H9 (cell line): Measurements from ENCODE around the gene ADAMTSL3. TPM values are rescaled to one million over a fixed set of nuclear protein-coding genes. Genes with fewer than 3 reads are reported as not detected.

ENCODE experiments used
- DNase-seq: peaks from one replicate; pipeline ENCODE4 v3.0.0-alpha.2; 2017
- H2AFZ ChIP-seq: one replicate; pipeline ENCODE4 v1.6.1; 2013; ENCODE audit warnings: mild to moderate bottlenecking, low read length, control low read depth, moderate library complexity
- H2AK5ac ChIP-seq: 2 replicates; pipeline ENCODE4 v1.6.1; 2013; ENCODE audit warnings: low read length, control low read depth, mixed read lengths; ENCODE audit not compliant: insufficient read length
- H2BK120ac ChIP-seq: one replicate; pipeline ENCODE4 v1.6.1; 2013; ENCODE audit warnings: low read depth, mild to moderate bottlenecking, low read length, control low read depth, inconsistent platforms; ENCODE audit not compliant: poor library complexity, severe bottlenecking
- H2BK12ac ChIP-seq: 2 replicates; pipeline ENCODE4 v1.6.1; 2013; ENCODE audit warnings: low read length, control low read depth, mixed read lengths, low read depth; ENCODE audit not compliant: insufficient read length
- H2BK15ac ChIP-seq: 2 replicates; pipeline ENCODE4 v1.6.1; 2013; ENCODE audit warnings: low read depth, low read length, control low read depth
- H2BK20ac ChIP-seq: one replicate; pipeline ENCODE4 v1.6.1; 2013; ENCODE audit warnings: low read depth, mild to moderate bottlenecking, low read length, control low read depth, inconsistent platforms; ENCODE audit not compliant: poor library complexity, severe bottlenecking
- H2BK5ac ChIP-seq: 2 replicates; pipeline ENCODE4 v1.6.1; 2013; ENCODE audit warnings: low read length, control low read depth, mixed read lengths; ENCODE audit not compliant: insufficient read length
- H3K14ac ChIP-seq: 2 replicates; pipeline ENCODE4 v1.6.1; 2013; ENCODE audit warnings: low read length, control low read depth; ENCODE audit not compliant: insufficient read depth
- H3K18ac ChIP-seq: 2 replicates; pipeline ENCODE4 v1.6.1; 2013; ENCODE audit warnings: low read depth, mild to moderate bottlenecking, mixed read lengths, low read length, control low read depth; ENCODE audit not compliant: insufficient read length
- H3K23ac ChIP-seq: 2 replicates; pipeline ENCODE4 v1.6.1; 2013; ENCODE audit warnings: low read length, control low read depth, mixed read lengths, low read depth; ENCODE audit not compliant: insufficient read length
- H3K23me2 ChIP-seq: 2 replicates; pipeline ENCODE4 v1.6.1; 2013; ENCODE audit warnings: low read depth, mild to moderate bottlenecking, mixed read lengths, low read length, control low read depth; ENCODE audit not compliant: insufficient read length, poor library complexity, severe bottlenecking
- H3K27ac ChIP-seq: 2 replicates; pipeline ENCODE4 v1.5.1; 2013; ENCODE audit warnings: low read length, control low read depth, mixed read lengths, low read depth; ENCODE audit not compliant: insufficient read length
- H3K27me3 ChIP-seq: 2 replicates; pipeline ENCODE4 v1.6.1; 2013; ENCODE audit warnings: low read length, control low read depth, inconsistent platforms; ENCODE audit not compliant: insufficient read depth
- H3K4ac ChIP-seq: 2 replicates; pipeline ENCODE4 v1.6.1; 2013; ENCODE audit warnings: low read depth, mild to moderate bottlenecking, control low read depth, inconsistent platforms, low read length, moderate library complexity
- H3K4me1 ChIP-seq: 2 replicates; pipeline ENCODE4 v1.6.1; 2013; ENCODE audit warnings: low read length, control low read depth, inconsistent platforms; ENCODE audit not compliant: insufficient read depth
- H3K4me2 ChIP-seq: 2 replicates; pipeline ENCODE4 v1.6.1; 2013; ENCODE audit warnings: low read length, control low read depth, mixed read lengths; ENCODE audit not compliant: insufficient read length, insufficient read depth
- H3K56ac ChIP-seq: 2 replicates; pipeline ENCODE4 v1.6.1; 2013; ENCODE audit warnings: low read depth, mild to moderate bottlenecking, mixed read lengths, low read length, control low read depth; ENCODE audit not compliant: insufficient read length
- H3K79me1 ChIP-seq: 2 replicates; pipeline ENCODE4 v1.6.1; 2013; ENCODE audit warnings: low read depth, mild to moderate bottlenecking, moderate library complexity, low read length, control low read depth, inconsistent platforms; ENCODE audit not compliant: insufficient read depth, poor library complexity, severe bottlenecking
- H3K79me2 ChIP-seq: 2 replicates; pipeline ENCODE4 v1.6.1; 2013; ENCODE audit warnings: low read length, control low read depth, inconsistent platforms; ENCODE audit not compliant: insufficient read depth
- H3K9ac ChIP-seq: 2 replicates; pipeline ENCODE4 v1.6.1; 2013; ENCODE audit warnings: low read length, control low read depth, mixed read lengths; ENCODE audit not compliant: insufficient read length; ENCODE audit errors: extremely low read depth
- H3K9me3 ChIP-seq: one replicate; pipeline ENCODE4 v1.6.1; 2013; ENCODE audit warnings: low read depth, low read length, inconsistent platforms; ENCODE audit not compliant: control insufficient read depth
- H3T11ph ChIP-seq: one replicate; pipeline ENCODE4 v1.6.1; 2013; ENCODE audit warnings: mild to moderate bottlenecking, low read length, control low read depth, inconsistent platforms
- H4K20me1 ChIP-seq: one replicate; pipeline ENCODE4 v1.6.1; 2013; ENCODE audit not compliant: control insufficient read depth, insufficient read length, insufficient read depth
- H4K5ac ChIP-seq: 2 replicates; pipeline ENCODE4 v1.6.1; 2013; ENCODE audit warnings: low read depth, mild to moderate bottlenecking, mixed read lengths, low read length, control low read depth; ENCODE audit not compliant: insufficient read length
- H4K8ac ChIP-seq: replicated peaks from 2 replicates; pipeline ENCODE4 v1.6.1; 2013; ENCODE audit warnings: low read length, control low read depth, mixed read lengths, low read depth; ENCODE audit not compliant: insufficient read length
- H4K91ac ChIP-seq: 2 replicates; pipeline ENCODE4 v1.6.1; 2013; ENCODE audit warnings: low read depth, mild to moderate bottlenecking, moderate library complexity, mixed read lengths, low read length, control low read depth; ENCODE audit not compliant: insufficient read length
- H3K27ac Mint-ChIP-seq, 3 experiments: 2 replicates in 2 of 3; 3 replicates in 1 of 3; pipeline ENCODE4 v1.8.0; 2020 to 2021; ENCODE audit warnings: mixed read lengths in 3 of 3, mild to moderate bottlenecking in 1 of 3, moderate library complexity in 1 of 3
- H3K27me3 Mint-ChIP-seq: 2 replicates; pipeline ENCODE4 v1.8.0; 2021; ENCODE audit warnings: low read depth, mild to moderate bottlenecking, moderate library complexity, mixed read lengths
- H3K36me3 Mint-ChIP-seq, 3 experiments: 2 replicates in 2 of 3; 3 replicates in 1 of 3; pipeline ENCODE4 v1.8.0; 2020 to 2021; ENCODE audit warnings: low read depth in 3 of 3, mixed read lengths in 3 of 3; ENCODE audit not compliant: insufficient read depth in 1 of 3
- H3K4me1 Mint-ChIP-seq, 2 experiments: 2 replicates each; pipeline ENCODE4 v1.8.0; 2020; ENCODE audit warnings: mixed read lengths in 2 of 2
- H3K4me3 Mint-ChIP-seq, 2 experiments: 2 replicates in 1 of 2; 3 replicates in 1 of 2; pipeline ENCODE4 v1.8.0; 2020 to 2021; ENCODE audit warnings: mild to moderate bottlenecking in 2 of 2, mixed read lengths in 2 of 2, moderate library complexity in 1 of 2
- H3K9me3 Mint-ChIP-seq, 2 experiments: 2 replicates in 1 of 2; 3 replicates in 1 of 2; pipeline ENCODE4 v1.8.0; 2020; ENCODE audit warnings: mild to moderate bottlenecking in 2 of 2, mixed read lengths in 2 of 2, moderate library complexity in 1 of 2
- WGBS: extraction: QIAGEN DNeasy Blood & Tissue Kit; methylation state at CpG from one replicate; pipeline ENCODE4 v1.1.7; 2013; ENCODE audit warnings: missing lambda C conversion rate, low lambda C conversion rate, mixed read lengths; ENCODE audit not compliant: insufficient read length; ENCODE audit errors: extremely low coverage; 5-methylcytosine and 5-hydroxymethylcytosine counted together
- total RNA-seq: library from RNA; stranded (reverse); gene quantifications from 2 replicates; pipeline ENCODE4 v1.2.1, GENCODE V29; 2021
- TF ChIP-seq, protein P1 (sequence below): fragments of 200-600 bp; sonication (generic); conservative IDR thresholded peaks from 3 replicates; pipeline ENCODE4 v1.8.0; 2021; ENCODE audit warnings: antibody characterized with exemption, mild to moderate bottlenecking

ADAMTSL3 gene
- total RNA-seq, 1 experiment from 2014 or later, result 0.39 TPM

GRCh38 chr15:83656192-83656591 lies 2.3 kb downstream of the ADAMTSL3 start:
- Histone ChIP-seq H3K14ac (no peak overlapping the region), H3K79me1 (no peaks in the 10 kb centered on the region), H2BK20ac (no peak overlapping the region), H3T11ph (no peak overlapping the region), H3K9me3 (no peaks in the 10 kb centered on the region), H2BK5ac (no peak overlapping the region), H4K5ac (no peak overlapping the region), H3K79me2 (no peaks in the 10 kb centered on the region), H3K9ac (no peak overlapping the region), H2AK5ac (no peak overlapping the region), H2BK12ac (no peak overlapping the region), H3K18ac (no peak overlapping the region), H2BK15ac (no peak overlapping the region), H3K4me1 (no peaks in the 10 kb centered on the region), H3K27ac (no peak overlapping the region), H2BK120ac (no peak overlapping the region), H4K20me1 (no peaks in the 10 kb centered on the region), H3K4ac (no peak overlapping the region), H3K4me2 (no peak overlapping the region), H4K8ac (no peak overlapping the region), H3K56ac (no peak overlapping the region), H2AFZ (no peak overlapping the region), H3K23ac (no peak overlapping the region), H3K27me3 (peaks cover 19% of the 10 kb centered on the region; the same call in 1 of the 2 replicates), H4K91ac (no peak overlapping the region), H3K23me2 (peaks cover 7% of the 10 kb centered on the region)
- no peaks in the 10 kb centered on the region for H3K36me3 Mint-ChIP-seq
- no CpG with 5 or more reads among the region's 5 CpGs for WGBS
- peaks cover 2 to 5% of the 10 kb centered on the region in 2 experiments; a peak in 2 of 4 replicates for H3K4me1 Mint-ChIP-seq
- peaks cover 57% of the 10 kb centered on the region for H3K27me3 Mint-ChIP-seq
- no peak overlapping the region; a peak in 1 of 7 replicates for H3K27ac Mint-ChIP-seq
- no peaks in the 10 kb centered on the region; a peak in 2 of 5 replicates for H3K9me3 Mint-ChIP-seq
- DNase-seq, result no peak
- TF ChIP-seq, protein P1, sequence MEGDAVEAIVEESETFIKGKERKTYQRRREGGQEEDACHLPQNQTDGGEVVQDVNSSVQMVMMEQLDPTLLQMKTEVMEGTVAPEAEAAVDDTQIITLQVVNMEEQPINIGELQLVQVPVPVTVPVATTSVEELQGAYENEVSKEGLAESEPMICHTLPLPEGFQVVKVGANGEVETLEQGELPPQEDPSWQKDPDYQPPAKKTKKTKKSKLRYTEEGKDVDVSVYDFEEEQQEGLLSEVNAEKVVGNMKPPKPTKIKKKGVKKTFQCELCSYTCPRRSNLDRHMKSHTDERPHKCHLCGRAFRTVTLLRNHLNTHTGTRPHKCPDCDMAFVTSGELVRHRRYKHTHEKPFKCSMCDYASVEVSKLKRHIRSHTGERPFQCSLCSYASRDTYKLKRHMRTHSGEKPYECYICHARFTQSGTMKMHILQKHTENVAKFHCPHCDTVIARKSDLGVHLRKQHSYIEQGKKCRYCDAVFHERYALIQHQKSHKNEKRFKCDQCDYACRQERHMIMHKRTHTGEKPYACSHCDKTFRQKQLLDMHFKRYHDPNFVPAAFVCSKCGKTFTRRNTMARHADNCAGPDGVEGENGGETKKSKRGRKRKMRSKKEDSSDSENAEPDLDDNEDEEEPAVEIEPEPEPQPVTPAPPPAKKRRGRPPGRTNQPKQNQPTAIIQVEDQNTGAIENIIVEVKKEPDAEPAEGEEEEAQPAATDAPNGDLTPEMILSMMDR, result no peak
- no peak overlapping the region for H3K4me3 Mint-ChIP-seq
